Spleen (tissue), 7 donors: ENCODE data around the gene COL1A1.

Experiments
- CTCF ChIP-seq, 11 experiments: fragments of 200-600 bp in 7 of 11; fragments of 450-650 bp in 4 of 11; sonication (generic) in 4 of 11; IDR thresholded peaks in 8 of 11; conservative IDR thresholded peaks in 3 of 11; 1 replicate in 7 of 11; 2 replicates in 4 of 11; pipeline versions ENCODE4 v1.4.0 to v1.8.0; 2016 to 2021; ENCODE audit warnings: antibody characterized with exemption in 11 of 11, inconsistent platforms in 4 of 11, mild to moderate bottlenecking in 1 of 11
- POLR2A ChIP-seq, 3 donors: fragments of 450-650 bp; IDR thresholded peaks; one replicate each; pipeline ENCODE4 v1.5.1; 2017; ENCODE audit warnings: antibody characterized with exemption in 3 of 3, mild to moderate bottlenecking in 1 of 3
- donor health status: DM: no; HTN: no; CAD: no; lungs with moderate emphysema.
- donor health status: DM: no; HTN: no; CAD: no.
- donor health status: DM: no; HTN: no; CAD: no.

GRCh38 chr17:50206604-50207293 is 5.3 kb upstream of the COL1A1 start:
- no peak for TF ChIP-seq CTCF (IDR thresholded peaks at IDR 0.05 in 8 of 11, conservative IDR thresholded peaks at IDR 0.05 in 3 of 11)
- no peak for TF ChIP-seq POLR2A (IDR thresholded peaks at IDR 0.05)
